OCI-LY7 (cell line): ENCODE measurements around the gene PRPSAP2.

ENCODE experiments used
- CTCF ChIP-seq: fragments of 200-600 bp; sonication (generic); conservative IDR thresholded peaks from 2 replicates; pipeline ENCODE4 v1.5.1; 2014; ENCODE audit warnings: mild to moderate bottlenecking, antibody characterized with exemption, low read length, moderate library complexity, mixed read lengths
- EZH2phosphoT487 ChIP-seq: fragments of 200-600 bp; sonication (generic); IDR thresholded peaks from 2 replicates; pipeline ENCODE4 v1.6.1; 2018; ENCODE audit warnings: low read depth, borderline replicate concordance, mild to moderate bottlenecking, mixed run types, antibody characterized with exemption, low read length, moderate library complexity, mixed read lengths

GRCh38 chr17:18964550-18964949, 106.6 kb downstream of the PRPSAP2 start:
- TF ChIP-seq CTCF = no peak
- no peak for TF ChIP-seq EZH2phosphoT487
